ENCODE measurements around the gene RNF151.
"Not testable (repeated sequence)": the region's sequence is repeated elsewhere in the genome, so short reads cannot be mapped to it uniquely, and the experiment has no call there.

Gene RNF151

DNA sequence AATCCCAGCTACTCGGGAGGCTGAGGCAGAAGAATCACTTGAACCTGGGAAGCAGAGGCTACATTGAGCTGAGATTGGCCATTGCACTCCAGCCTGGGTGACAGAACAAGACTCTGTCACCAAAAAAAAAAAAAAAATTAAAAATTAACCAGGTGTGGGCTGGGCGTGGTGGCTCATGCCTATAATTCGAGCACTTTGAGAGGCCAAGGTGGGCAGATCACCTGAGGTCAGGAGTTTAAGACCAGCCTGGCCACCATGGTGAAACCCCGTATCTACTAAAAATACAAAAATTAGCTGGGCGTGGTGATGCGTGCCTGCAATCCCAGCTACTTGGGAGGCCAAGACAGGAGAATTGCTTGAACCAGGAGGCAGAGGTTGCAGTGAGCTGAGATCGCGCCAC is 26.8 kb upstream of the RNF151 start:
- DNase-seq = not testable (repeated sequence)

- DNase-seq = no peak
Measured at GRCh38 chr16:1940273-1941161, 26.1 kb upstream of the RNF151 start.

- peak in 1 of 2 experiments; percentile 66 for DNase-seq
Measured at GRCh38 chr16:1941162-1942046, 25.3 kb upstream of the RNF151 start.

DNA sequence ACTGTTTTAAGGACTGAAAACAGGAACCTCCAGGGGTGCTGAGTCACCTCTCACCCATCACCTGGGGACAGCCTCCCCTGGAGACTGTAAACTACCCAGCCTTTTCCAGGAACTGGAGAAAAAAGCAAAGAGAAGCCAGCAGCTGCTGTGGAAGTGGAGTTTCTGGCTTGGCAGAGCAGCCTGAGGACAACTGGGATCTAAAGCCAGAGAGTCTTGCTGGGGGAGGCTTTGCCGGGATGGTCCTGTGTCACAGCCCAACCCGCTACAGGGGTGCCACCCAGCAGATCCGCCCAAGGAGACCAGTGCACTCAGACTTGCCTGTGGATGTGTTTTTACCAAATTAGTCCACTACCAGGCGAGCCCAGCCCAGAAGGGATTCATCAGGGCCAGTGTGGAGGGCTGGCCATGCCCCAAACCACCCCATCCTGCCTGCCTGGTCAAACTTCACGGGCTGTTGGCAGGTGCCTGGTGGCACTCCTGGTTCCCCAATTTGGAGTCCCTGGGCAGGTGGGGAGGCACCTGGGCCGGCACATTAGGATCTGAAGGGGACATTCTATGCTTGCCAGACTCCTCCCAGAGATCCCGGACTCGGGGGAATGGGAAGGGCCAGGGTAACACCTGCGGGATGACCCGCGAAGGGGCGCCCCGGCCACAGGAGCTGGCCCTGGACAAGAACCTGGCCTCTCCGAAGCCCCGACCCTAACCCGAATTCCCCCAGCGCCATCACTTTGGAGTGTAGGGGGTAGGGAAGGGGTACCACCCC is 24.4 kb upstream of the RNF151 start:
- no peak for DNase-seq

DNA sequence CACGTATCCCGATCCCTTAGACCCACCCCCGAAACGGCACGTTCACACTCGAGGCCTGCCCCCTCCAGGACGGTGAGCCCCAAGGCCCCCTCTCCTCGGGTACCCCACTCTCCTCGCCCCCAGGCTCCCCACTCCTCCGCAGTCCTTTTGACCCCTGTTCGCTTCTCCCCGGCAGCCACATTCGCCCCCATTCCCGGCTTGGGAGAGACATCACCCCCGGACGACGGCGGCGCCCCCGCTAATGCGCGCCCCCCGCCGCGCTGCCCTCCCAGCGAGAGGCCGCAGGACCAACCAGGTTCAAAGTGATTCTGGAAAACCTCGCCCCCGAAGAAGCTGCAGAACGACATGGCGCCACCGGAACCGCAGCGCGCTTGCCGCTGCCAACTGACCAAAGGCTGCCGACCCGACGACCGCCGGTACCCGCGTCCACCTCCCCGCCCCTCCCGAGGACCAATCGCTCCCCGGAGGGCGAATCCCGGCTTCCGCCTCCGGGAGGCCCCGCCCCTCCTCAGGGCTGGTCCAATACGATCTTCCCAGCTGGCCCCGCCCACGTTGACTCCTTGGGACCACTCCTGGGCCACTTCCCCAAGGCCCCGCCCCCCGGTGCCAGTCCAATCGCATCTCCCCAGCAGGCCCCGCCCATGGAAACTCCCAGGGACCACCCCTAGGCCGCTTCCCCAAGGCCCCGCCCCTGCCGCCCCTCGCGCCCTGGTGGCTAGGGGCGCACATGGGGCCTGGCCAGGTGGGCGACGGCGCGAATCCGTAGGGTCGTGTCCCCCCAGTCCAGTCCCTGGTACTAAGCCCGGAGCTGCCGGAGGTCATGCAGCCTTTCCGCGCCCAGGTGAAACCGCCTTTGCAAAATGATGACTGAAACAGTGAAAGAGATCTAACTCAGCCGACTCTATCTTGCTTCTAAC is 23.6 kb upstream of the RNF151 start, which contains the start of gene MSRB1:
Gene MSRB1 (minus strand): TSS at position 390 of the 917 bp plus-strand sequence. CDS start 43 bp downstream, at position 347.
- peak; percentile 88 to 99 for DNase-seq

DNA sequence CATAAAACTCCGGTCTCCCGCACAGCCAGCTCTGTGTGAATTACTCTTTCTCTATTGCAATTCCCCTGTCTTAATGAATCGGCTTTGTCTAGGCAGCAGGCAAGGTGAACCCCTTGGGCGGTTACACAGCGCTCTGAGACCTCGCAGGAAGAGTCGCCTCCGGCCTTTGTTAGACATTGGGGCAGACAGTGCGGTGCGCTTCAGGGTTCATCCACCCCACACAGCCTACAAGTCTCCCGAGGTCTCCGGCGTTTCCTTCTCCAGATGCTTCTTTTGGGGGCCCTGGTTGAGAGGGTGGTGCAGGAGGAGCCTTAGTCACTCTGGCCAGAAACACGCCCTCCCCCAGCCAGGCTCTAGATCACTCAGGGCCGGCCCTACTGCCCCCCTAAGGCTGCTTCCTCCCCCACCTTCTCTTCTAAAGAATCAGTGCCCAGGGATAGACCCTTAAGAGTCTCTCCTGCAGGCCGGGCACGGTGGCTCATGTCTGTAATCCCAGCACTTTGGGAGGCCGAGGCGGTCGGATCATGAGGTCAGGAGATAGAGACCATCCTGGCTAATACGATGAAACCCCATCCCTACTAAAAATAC is 21.9 kb upstream of the RNF151 start:
- no peak for DNase-seq

- no peak for DNase-seq
Measured at GRCh38 chr16:1945559-1946391, 20.9 kb upstream of the RNF151 start.

GRCh38 chr16:1946495-1947368 is 19.9 kb upstream of the RNF151 start:
- DNase-seq = no peak

DNA sequence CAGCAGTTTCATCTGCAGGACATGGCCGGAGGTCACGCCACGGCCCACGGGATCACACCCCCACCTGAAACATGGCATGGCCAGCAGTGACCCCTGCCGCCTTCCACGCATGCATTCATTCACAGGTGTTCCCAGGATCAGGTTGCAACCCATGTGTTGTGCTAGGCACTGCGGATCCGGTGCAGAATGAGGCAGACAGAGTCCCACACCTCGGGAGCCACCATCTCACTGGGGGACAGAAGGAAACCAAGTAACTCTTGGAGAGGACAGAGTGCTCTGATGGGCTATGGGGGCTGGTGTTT is 19.3 kb upstream of the RNF151 start:
- DNase-seq = no peak

DNA sequence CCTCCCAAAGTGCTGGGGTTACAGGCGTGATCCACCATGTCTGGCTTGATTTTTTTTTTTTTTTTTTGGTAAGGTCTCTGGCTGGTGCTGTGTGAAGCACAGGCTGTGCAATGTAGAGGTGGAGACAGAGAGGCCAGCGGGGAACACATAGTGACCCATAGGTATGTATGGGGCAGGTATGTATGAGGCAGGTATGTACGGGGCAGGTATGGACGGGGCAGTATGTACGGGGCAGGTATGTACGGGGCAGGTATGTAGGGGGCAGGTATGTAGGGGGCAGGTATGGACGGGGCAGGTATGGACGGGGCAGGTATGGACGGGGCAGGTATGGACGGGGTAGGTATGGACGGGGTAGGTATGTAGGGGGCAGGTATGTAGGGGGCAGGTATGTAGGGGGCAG is 17.1 kb upstream of the RNF151 start:
- DNase-seq = no peak

DNA sequence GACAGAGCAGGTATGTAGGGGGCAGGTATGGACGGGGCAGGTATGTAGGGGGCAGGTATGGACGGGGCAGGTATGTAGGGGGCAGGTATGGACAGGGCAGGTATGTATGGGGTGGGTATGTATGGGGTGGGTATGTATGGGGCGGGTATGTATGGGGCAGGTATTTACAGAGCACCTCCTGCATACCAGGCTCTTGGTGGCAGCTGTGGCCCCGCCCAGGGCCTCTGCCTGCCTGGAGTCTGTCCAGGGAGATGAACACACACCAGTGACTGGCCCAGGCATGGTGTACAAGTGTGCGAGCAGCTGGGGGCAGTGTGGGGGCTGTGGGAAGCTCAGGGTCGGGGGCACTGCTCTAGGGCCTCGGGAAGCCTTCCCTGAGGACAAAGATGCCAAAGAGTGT is 16.6 kb upstream of the RNF151 start:
- no peak for DNase-seq

GRCh38 chr16:1950559-1950958 is 16.1 kb upstream of the RNF151 start:
- no peak for DNase-seq

GRCh38 chr16:1953734-1954133 is 12.9 kb upstream of the RNF151 start:
- no peak for DNase-seq

DNA sequence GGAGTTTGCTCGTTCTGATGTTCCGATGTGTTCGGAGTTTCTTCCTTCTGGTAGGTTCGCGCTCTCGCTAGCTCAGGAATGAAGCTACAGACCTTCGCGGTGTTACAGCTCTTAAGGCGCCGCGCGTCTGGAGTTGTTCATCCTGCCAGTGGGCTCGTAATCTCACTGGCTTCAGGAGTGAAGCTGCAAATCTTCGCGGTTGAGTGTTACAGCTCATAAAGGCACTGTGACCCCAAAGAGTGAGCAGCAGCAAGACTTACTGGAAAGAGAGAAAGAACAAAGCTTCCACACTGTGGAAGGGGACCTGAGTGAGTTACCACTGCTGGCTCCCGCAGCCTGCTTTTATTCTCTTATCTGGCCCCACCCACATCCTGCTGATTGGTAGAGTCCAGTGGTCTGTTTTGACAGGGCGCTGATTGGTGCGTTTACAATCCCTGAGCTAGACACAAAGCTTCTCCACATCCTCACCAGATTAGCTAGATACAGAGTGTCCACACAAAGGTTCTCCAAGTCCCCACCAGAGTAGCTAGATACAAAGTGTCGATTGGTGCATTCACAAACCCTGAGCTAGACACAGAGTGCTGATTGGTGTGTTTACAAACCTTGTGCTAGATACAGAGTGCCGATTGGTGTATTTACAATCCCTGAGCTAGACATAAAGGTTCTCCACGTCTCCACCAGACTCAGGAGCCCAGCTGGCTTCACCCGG is 9.1 kb upstream of the RNF151 start:
- DNase-seq = not testable (repeated sequence)

GRCh38 chr16:1958143-1958491 is 8.5 kb upstream of the RNF151 start:
- not testable (repeated sequence) for DNase-seq

DNA sequence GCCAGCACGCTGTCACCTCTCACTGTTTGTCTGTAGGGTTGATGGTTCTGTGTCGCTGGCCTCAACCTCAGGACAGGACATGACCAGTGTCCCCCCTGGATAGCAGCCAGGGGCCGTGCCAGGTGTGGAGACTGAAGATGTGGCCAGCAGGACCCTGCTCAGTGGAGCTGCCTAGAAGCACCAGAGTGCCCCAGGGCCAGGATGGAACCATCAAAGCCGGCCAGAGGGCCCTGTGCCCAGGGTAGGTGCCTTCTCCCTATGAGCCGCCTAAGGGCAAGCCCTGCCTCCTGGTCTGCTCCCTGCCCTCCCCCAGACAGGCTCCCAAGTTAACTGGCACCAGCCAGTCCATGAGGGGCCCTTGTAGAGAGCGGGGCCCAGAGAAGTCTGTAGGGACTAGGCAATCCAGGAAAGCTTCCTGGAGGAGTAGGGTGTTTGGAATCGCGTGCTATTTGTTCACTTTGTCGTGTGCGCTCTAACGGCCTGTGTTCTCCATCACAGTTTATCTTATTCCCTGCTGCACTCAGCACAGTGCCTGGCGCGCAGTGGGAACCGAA is 7.9 kb upstream of the RNF151 start:
- DNase-seq = no peak

DNA sequence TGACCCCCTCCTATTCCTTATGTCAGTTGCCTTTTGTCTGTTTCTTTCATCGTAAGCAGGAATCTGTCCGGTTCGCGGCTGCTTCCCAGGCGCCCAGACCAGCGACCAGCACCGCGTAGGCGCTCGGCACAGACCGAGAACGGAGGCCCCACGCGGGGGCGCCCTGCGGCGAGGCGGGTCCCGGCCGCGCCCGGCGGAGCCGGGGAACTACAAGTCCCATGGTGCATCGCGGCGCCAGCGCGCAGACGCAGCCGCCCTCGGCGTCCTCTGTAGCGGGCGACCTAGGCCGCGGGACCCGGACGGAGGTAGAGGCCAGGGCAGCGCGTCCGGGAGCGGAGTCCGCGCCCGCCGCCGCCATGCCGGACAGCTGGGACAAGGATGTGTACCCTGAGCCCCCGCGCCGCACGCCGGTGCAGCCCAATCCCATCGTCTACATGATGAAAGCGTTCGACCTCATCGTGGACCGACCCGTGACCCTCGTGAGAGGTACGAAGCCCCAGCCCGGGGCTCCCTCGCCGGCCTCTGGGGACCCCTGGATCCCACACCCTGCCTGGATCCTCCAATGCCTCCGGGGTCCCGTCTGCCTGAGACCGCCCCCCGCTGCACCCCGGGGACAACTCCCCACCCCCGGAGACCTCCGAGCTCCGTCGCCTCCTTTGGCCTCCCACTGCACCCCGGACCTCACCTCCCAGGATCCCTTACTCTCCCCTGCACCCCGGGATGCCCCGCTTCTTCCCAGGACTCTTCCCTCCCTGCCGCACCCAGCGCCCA is 7.2 kb upstream of the RNF151 start, which contains the start of gene NDUFB10:
Gene NDUFB10 (plus strand): TSS at position 270 of the 771 bp plus-strand sequence. CDS start 87 bp downstream, at position 357.
- DNase-seq = peak; percentile 42 to 90
